Hindlimb muscle (tissue), 1 donor: ENCODE results near the gene TBC1D30. TPM values are rescaled to one million over a fixed set of nuclear protein-coding genes. Genes with fewer than 3 reads are reported as not detected.

Experiments
- DNase-seq: peaks from one replicate; pipeline ENCODE4 v3.0.0-alpha.2; 2013
- polyA plus RNA-seq: library from polyadenylated mRNA; unstranded; fragments of 120-200 nt; gene quantifications from one replicate; pipeline ENCODE4 v1.2.1, GENCODE V29; 2013; ENCODE audit not compliant: insufficient read length

TBC1D30 gene
- polyA plus RNA-seq, 1 donor = 2.3 TPM

- no peak for DNase-seq
Measured at GRCh38 chr12:64860446-64860998, 36.1 kb downstream of the TBC1D30 start.

GRCh38 chr12:64864319-64864718 lies 39.9 kb downstream of the TBC1D30 start:
- no peak for DNase-seq

DNA sequence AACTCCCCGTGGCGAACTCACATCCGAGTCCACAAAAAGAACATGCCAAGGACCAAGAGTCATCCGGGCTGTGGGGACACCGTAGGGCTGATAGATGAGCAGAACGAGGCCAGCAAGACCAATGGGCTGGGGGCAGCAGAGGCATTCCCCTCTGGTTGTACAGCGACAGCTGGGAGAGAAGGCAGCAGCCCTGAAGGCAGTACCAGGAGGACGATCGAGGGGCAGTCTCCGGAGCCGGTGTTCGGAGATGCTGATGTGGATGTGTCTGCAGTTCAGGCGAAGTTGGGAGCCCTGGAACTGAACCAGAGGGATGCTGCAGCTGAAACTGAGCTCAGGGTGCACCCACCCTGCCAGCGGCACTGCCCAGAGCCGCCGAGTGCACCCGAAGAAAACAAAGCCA lies 50.7 kb downstream of the TBC1D30 start:
- no peak for DNase-seq

GRCh38 chr12:64876388-64877071 lies 52.1 kb downstream of the TBC1D30 start:
- DNase-seq = no peak

DNA sequence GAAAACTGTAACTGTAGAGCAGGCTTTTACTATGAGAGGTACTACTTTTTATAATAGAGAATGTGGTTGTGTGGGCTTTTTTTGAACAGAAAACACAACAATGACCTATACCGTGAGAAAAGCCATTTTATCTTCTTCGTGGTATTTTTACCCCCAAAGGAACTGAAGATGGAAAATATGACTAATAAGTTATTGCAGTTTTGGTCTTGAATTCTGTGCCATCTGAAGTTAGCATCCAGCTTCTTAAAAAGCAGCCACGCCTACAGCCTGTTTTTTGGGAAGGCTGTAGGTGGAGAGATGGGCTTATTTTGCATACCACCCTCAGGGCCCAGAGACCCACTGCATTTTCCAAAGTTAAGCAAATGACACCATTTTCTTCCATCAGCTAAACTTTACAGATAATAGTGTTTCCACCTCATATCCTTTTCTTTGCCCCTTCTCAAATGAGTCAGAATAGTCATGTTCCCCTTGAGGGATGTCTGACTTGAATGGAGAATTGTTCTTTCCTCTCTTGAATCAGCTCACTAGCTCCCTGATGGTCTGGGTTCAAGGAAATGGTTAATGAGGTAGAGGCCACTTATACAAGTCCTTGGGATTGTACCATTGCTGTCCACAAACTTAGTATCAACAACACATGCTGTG lies 53.0 kb downstream of the TBC1D30 start:
- DNase-seq = no peak

- no peak for DNase-seq
Measured at GRCh38 chr12:64882687-64883086, 58.2 kb downstream of the TBC1D30 start.

DNA sequence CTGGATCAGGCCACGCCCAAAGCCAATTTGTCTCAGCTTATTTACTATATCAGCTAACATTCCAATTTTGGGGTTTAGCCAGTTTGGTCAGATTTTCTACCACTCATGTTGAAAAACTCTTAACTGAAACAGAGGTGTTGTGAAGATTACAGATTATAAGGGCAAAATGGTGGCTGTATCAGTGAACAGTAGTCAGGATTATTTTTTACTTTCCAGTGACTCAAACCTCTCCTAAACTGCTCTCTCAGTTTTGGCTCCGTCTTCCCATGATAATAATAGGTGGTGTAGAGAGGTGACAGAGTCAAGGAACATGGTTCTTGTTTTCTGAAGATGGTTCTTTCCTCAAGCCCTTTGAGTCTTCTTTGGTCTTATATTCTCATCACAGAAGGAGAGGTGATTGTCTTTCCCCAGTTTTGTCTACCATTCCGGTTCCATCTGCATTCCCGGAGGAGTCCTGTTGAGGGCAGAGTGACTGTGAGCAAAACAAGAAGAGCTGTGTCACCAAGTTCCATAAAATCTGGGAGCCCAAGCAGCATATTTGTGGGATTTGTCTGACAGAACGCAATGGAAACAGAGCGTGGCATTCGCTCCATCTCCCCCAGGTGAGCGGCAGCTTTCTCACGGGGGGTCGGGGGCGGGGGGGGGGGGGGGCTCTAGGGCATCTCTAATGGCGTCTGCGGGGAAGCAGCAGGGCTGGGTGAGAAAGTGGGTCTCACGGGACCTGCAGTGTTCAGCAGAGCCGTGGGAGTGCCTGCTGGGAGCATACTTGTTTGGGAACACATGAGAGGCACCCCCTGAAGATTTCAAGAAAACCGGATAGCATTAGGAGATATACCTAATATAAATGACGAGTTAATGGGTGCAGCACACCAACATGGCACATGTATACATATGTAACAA lies 59.1 kb downstream of the TBC1D30 start:
- no peak for DNase-seq

DNA sequence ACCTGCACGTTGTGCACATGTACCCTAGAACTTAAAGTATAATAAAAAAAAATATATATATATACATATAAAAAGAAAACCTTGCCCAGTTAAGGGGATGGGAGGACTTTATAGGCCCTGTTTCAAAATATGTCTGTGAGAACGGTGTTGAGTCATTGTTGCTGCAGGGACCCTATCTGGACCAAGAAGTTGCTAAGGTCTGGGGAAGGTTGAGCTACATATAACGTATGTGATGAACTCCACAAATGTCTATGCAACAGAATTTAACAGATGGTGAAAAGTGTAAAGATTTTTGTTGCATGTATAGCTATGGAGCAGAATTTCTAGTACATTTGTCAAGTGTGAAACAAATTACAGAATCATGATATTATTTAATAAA lies 59.7 kb downstream of the TBC1D30 start:
- DNase-seq = no peak

DNA sequence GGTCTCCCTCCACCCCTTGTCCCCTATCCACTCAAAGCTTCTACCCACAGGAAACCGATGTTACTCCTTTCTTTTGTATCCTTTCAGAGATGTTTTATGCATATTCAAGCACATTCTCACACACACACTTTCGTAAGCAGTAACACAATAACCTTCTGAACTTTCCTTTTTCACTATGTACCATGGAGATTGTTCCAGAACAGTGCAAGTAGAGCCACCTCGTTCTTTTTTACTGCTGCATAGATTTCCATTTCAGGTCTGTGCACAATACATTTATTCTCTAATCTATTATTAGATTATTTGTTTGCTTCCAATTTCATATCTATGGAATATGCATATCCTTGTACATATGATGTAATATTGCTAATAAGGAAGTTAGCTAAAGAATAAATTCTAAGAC lies 60.3 kb downstream of the TBC1D30 start:
- DNase-seq = no peak

DNA sequence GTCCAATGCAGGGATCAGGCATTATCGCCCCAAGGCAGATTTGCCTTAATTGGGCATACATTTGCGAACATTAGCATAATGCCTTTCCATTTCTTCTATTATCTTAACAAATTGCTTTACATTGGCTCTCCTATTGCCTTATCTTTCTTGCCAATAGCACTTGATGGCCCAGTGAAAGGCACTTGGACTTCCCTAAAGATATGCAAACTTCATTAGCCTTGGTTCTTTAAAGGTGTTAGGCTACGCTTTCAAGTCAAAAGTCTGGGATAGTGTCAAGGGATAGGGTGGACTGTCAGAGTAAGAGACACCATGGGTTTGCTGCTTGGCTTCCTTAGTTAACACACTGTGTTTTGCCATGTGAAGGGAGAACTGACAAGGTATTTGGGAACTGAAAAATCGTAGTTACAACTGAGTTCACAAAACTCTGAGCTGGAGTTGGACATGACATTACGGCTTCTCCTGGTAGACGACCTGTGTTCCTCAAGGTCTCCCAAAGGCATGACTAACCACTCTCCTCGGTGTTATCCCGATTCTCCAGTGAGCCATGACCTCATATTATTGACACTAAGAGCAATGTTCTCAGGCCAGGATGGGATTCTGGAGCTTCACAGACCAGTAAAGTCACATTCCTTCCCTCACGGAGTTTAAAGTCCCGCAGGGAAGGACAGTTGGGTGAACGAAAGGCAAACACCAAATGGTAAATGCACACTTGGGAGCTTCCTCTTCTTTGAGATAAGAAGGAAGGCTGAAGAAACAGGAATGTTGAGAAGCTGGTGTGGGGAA lies 65.2 kb downstream of the TBC1D30 start:
- no peak for DNase-seq

- peak; percentile 57 for DNase-seq
Measured at GRCh38 chr12:64890873-64891468, 66.5 kb downstream of the TBC1D30 start.

DNA sequence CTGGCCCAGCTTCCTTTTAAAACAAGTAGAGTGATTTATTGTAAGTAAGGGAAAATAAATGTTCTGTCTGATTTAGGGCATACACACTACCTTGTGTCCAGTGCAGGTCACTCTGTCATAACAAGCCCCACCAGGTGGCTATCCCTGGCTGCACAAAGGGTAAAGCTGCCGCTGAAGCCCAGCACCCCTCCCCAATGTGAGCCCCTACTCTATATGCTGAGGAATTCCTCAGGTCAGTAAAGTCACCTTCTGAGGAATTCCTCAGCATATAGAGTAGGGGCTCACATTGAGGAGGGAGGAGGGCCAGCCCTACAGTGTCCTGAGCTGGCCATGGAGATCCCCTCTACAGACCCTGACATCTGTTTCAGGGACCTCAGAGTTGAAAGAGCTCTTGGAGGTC lies 67.2 kb downstream of the TBC1D30 start:
- DNase-seq = no peak

GRCh38 chr12:64892561-64892960 lies 68.1 kb downstream of the TBC1D30 start:
- DNase-seq = no peak

GRCh38 chr12:64893961-64894360 lies 69.5 kb downstream of the TBC1D30 start:
- no peak for DNase-seq

DNA sequence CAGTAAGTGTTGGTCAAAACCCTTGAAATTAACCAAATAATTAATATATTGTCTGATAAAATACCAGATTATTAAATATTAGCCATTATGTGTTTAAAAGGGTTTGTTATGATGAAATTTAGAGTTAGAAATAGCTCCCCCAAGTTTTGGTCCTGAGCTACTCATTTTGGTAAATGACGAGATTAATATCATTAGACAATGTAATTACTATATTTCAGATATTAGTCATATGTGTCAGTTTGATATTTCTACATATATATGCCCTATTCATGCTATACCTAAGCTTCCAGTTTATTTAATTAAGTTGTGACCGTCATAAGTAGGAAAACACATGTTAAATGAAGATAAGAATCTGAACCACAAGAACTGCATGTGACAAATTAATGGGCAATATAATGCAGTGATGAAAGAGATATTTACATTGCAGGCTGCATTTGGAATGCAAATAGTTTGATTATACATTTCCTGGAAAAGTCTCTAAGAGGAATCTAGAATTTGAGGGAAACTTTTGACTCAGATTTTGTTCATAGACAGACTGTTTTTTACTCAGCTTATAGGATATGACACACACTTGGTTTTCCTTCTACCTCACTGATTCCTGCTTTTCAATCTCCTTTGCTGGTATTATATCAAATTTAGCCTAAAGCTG lies 70.5 kb downstream of the TBC1D30 start:
- DNase-seq = no peak

DNA sequence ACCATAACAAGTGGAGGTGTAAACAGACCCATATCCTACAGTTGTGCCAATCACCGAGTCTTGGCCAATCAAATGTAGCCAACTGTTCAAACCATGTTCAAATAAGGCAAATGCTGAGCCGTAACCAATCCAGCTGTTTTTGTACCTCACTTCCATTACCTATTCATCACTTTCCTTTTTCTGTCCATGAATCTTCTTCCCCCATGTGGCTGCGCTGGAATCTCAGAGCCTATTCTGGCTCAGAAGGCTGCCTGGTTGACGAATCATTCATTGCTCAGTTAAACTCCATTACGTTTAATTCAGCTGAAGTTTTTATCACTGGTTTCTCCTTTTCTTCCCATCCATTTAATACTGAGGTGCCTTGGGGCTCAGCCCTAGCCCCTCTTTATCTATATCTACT lies 71.1 kb downstream of the TBC1D30 start:
- no peak for DNase-seq

GRCh38 chr12:64900540-64900939 lies 76.1 kb downstream of the TBC1D30 start:
- DNase-seq = no peak

DNA sequence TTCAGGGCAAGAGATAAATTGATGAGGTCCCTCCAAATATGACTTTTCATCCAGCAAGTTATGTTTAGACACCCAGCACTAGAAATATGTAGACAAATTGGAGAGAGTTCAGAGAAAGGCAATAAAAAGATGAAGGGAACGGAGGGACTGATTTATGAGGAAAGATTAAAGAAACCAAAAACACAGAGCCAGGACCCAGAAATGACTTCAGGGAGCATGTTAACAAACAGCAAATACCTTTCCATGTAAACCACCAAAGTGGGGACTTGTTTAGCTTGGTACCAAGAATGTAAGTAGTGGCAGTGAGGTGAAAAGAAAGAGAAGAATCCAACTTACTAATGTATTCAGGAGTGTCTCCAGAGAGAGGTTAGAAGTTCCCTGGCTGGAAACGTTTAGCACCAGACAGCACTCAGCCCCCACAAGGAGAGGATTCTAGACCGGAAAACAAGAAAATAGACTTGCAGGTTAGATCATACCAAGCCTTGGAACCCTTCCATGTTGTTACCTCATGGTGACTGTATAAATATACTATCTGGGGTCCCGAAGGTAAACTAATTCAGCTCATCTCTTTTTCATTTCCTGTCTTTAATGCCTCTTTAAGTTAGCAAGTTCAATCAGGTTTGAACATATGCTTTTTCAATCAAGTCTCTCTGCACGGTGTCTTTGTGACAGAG lies 79.2 kb downstream of the TBC1D30 start:
- DNase-seq = peak; percentile 58

DNA sequence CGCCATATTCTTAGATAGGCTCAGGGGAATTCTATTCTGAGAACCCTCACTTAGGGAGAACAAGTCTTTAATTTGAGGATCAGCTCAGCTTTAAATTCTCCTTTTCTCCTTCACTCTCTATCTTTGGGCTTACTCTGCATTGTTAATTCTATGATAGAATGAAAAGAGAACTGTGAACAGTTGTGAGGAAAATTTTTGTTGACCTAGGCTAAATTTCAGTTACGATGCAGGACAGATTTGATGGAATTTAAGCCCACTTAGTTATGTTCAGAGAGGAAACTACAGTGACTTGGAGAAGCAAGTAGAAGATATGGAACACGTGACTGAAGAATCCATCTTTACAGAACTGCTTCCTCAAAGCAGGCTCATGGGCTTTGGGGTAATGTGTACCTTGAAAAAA lies 82.7 kb downstream of the TBC1D30 start:
- DNase-seq = no peak

DNA sequence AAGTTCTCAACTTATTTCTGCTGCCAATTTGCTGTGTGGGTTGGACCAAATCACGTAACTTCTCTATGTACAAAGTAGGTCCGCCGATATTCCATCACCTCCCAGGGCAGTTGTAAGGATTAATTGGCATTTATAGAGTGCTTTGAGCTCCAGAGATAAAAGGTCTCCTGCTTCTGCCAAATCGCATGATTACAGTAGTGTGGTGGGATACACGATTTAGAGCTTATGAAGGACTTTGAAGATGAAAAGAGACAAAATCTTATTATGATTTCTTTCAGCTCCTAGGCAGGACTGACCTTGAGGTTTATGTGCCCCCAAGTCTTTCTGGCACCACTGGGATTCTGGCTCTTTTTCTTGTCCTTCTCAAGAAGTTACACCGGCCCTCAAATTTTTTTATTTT lies 84.7 kb downstream of the TBC1D30 start:
- no peak for DNase-seq

DNA sequence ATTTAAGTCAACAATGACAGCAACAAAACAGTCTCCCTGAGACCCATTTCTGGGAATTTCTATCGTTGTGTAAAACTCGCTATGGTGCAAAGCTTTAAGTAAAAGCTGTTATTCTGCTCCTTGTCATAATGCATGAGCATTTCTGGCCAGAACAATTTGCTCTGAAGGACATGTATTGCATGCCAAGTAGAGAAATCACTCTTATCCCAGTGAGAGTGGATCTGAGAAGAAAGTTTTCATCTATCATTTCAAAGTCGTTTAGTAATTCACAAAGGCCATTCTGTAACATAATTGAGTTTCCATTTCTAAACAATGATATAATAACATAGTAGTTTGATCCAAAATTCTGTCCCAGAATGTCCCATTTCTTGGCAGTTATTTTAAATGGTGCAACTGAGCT lies 86.6 kb downstream of the TBC1D30 start:
- DNase-seq = peak; percentile 38
